Activated CD8-positive, alpha-beta memory T cell treated with anti-CD3 and anti-CD28 coated beads, Interleukin-2, amount 50 U/mL, for 24 hours (primary cell): ENCODE results near the gene ZNF710.

ENCODE experiments used
- DNase-seq: peaks from one replicate; pipeline ENCODE4 v3.0.0-alpha.2; 2020; ENCODE audit errors: extremely low read depth

Gene ZNF710

DNA sequence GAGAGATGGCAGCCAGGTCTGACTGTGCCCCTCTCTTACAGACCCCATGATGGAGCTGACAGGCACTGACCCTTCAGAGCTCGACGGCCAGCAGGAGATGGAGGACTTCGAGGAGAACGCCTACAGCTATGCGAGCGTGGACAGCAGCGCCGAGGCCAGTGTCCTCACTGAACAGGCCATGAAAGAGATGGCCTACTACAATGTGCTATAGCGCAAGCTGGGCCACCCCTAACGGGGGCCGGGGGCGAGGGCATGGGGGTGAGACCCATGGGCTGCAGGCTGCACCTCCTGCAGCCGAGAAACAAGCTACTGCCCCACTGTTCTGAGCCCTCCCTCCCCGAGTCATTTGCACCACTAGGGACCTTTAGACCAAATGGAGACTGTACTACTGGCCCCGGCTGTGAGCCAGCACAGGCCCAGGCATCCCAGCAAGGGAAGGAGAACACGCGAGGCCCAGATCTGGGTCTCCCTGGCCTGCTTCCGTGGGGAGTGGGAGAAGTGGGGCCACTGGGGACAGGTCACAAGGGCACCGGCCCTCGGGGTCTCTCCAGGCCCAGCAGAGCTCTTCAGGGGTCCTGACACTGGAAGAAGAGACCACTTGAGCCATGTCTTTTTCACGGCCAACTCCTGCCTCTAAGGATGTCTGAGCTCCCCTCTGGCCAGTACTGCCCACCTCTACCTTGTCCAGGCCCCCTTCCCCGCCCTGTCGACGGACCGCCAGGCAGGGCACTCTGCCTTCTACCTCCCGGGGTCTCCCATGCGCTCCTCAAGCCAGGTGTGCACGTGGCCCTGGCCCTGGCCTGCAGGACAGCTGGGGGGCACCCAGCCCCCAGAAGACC lies 78.7 kb downstream of the ZNF710 start:
- no peak for DNase-seq

DNA sequence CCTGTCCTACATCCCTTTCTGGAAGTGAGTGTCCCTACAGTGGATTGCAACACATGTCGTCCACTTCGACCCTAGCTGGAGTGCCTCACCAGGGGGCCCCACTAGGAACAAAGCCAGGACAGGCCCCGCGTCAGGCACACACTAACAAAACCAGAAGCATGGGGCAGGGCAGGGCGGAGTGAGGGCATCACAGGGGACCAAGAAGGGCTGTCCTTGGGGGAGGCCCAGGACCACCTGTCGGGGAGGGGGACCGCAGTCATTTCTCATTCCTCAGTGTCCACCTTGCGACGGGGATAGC lies 79.3 kb downstream of the ZNF710 start:
- no peak for DNase-seq

DNA sequence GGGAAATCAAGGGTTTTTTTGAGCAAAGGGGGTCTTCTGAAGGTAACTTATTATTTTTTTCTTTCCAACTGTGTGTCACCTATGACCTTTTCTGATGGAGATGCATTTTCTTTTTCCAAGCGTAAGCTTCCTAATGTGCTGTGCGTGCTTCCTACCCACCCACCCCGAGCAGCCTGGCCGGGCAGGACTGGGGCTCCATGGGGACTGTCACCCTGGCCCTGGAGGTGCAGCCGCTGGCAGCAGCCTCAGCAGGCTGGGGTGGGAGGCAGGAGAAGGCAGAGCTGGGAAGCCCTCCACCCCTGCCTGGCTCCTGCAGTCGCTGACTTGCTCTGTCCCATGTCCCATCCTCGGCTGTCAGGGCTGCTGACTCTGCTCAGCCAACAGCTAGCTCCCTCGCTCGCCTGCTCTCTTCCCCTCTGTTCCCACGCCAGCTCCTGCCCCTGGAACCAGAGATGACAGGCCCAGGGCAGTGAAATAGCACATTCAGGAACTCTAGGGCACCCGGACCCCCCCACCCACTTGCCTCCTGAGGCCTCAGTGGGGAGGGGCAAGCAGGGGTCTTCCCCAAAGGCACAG lies 79.8 kb downstream of the ZNF710 start:
- no peak for DNase-seq

DNA sequence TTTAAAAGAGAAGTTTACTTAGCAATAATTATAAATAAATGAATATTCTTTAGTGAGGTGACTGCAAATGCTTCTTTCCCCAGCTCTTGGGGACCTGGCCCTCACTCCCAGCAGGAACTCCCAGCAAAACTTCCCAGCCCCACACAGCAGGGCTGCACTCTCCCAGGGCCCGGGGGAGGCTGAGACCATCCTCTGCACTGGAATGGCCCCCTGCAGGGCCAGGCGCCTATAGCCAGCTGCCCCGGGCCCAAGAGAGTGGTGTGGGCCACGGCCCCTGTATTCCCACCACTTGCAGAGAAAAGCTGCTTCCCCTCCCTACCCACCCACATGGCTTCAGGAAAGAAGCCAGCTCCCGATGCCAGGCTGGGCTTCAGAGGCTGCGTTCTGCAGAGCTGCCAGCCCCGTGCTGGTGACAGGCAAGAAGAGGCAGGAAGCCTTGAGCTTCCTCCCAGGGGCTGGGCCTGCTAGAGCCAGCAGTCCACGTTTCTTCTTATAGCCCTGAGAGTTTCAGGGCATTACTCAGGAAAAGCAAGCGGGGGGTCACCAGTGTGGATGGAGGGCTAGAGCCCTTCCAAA lies 81.1 kb downstream of the ZNF710 start:
- DNase-seq = no peak

GRCh38 chr15:90083419-90083818 lies 82.3 kb downstream of the ZNF710 start:
- no peak for DNase-seq

DNA sequence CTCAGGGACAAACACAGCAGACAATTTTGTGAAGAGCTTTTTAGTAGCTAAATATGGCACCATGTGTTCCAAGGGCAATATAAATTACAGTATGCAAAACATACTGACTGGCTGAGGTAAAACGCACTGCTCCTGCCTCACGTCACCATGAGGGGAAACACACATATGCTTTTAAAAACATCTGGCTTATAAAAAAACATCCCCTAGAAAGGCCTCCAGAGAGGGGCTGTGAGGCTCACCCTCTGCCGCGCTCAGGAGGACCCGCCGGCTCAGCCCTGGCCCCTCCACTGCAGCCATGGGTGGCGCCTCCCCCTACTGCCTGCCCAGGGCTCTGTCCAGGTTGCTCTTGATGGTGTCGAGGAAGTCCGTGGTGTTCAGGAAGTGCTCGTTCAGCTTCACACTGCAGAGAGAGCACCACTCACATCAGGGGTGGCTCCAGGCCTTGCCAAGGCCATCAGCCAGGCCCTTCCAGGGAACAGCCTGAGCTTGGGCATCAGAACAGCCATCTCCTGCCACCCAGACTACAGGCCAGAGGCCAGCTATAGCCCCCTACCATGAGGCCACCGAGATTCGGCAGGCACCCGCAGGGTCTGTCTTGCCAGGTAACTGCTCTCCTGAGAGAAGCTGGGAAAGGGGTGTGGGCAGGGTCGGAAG lies 83.0 kb downstream of the ZNF710 start:
- DNase-seq = no peak

GRCh38 chr15:90084876-90085423 lies 83.8 kb downstream of the ZNF710 start:
- DNase-seq = no peak

GRCh38 chr15:90085565-90085964 lies 84.4 kb downstream of the ZNF710 start:
- DNase-seq = no peak

DNA sequence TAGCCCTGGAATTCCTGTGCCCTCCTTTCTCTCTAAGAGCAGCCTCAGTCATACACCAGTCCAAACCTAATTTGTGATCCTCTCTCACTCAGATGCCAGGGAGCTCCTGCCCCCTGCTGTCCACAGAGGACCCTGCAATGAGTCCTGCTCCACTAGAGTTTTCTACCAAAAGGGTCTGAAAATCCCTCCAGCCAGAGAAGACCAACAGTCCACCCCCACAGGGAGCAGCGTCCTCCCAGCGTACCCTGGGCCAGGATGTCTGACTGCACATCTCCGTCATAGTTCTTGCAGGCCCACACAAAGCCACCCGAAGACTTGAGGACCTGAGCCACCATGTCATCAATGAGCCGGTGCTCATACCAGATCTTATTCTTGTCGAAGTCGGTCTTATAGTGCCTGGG lies 85.7 kb downstream of the ZNF710 start:
- DNase-seq = peak; percentile 20

- no peak for DNase-seq
These were observed 86.5 kb downstream of the ZNF710 start for GRCh38 chr15:90087454-90088154.

DNA sequence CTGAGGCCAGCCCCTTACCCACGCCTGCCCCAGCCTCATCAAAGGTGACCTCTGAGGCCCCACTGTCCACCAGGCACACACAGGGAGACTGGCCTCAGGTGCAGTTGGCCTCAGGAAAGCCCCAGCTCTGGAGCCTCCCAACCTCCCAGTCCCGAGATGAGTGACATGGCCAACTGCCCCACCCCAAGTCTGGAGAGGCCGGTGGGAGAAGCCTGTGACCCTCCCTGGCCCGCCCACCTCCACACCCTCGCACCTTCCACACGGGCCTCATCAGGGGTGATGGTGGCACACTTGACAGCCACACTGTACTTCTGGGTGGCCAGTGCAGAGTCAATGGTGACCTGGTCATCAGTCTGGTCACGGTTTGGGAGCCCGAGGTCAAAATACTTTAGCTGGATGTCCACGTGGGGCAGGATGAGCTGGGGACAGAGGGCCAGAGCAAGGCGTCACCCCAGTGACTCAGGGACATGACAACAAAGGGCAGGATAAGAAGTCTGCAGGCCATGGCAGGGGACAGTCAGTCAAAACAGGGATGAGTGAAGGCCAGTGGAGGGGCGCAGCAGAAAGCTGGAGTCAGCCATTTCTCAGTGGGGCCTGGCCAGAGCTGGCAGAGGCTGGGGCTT lies 89.2 kb downstream of the ZNF710 start:
- no peak for DNase-seq

DNA sequence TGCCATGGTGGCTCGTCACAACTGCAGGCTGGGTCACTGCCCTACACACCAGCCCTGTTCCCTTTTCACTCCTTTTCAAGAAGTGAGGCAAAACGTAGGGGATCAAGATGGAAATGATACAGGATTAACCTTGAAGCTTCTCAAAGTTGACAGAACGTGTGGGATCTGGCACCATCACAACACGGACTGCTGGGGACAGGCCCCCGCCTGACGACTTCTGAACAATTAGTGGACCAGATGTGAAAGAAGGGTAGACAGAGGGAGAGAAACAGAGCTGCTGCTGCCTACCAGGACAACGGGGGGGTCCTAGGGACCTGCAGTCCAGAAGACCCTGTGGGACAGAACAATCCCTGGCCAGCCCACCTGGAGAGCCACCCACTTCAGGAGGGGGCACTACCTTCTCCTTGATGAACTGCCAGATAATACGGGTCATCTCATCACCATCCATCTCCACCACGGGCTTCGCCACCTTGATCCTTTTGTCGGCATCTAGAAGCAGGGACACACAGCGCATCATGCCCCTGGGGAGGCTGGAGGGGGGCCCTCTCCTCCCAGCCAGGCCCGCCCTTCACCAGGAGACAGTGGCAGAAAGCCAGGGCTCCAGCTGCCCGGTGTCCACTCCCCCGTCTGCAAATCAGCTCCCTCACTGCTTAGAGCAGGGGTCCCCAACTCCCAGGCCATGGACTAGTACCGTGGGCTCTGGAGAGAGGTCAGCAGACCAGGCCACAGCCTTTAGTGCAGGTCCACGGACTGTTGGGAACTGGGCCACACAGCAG lies 90.2 kb downstream of the ZNF710 start:
- DNase-seq = no peak

DNA sequence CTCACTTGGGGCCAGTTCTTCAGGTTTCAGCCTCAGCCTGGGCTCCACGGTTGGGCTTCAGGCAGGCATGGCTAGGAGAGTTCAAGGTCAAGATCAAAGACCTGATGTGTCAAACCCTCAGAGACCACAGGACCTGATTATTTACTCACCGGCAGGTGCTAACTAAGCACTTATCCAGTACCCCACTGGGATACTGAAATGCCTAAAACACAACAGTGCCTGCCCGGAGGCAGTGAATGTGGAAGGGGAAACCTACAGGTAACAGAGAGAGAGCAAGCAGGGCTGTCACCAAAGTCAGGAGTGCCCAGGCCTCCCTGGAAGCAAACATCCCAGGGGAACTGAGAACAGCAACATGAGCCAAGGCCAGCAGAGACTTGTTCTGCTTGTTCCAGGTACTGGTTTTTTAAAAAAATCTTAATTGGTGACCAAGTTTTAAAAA lies 94.4 kb downstream of the ZNF710 start:
- no peak for DNase-seq

- peak; percentile 37 for DNase-seq
These were observed 96.4 kb downstream of the ZNF710 start for GRCh38 chr15:90097475-90097874.

DNA sequence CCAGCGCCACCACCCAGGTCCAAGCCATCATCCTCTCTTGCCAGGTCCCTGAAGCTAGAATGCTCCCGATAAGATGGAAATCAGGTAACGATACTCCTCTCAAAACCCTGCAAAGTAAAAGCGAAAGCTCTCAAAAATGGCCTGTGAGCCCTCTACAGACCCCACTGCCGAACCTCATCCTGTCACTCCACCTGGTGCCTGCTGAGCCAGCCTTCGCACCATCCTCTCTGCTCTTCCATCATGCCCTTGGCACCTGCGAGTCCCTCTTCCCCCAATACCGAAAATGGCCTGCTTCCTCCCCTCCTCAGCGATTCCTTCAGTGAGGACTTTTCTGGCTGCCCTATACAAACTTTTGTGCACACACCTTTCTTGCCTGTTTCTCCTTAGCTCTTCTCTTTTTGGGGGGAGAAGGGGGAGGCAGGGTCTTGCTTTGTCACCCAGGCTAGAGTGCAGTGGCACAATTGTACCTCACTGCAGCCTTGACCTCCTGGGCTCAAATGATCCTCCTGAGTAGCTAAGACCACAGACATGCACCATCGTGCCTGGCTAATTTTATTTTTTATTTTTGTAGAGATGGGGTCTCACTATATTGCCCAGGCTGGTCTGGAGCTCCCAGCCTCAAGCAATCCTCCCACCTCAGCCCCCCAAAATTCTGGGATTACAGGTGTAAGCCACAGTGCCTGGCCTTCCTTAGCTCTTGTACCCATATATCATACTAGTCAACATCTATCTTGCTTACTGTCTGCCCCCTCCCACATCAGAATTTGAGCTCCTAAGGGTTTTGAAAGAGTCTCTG lies 98.1 kb downstream of the ZNF710 start:
- no peak for DNase-seq

DNA sequence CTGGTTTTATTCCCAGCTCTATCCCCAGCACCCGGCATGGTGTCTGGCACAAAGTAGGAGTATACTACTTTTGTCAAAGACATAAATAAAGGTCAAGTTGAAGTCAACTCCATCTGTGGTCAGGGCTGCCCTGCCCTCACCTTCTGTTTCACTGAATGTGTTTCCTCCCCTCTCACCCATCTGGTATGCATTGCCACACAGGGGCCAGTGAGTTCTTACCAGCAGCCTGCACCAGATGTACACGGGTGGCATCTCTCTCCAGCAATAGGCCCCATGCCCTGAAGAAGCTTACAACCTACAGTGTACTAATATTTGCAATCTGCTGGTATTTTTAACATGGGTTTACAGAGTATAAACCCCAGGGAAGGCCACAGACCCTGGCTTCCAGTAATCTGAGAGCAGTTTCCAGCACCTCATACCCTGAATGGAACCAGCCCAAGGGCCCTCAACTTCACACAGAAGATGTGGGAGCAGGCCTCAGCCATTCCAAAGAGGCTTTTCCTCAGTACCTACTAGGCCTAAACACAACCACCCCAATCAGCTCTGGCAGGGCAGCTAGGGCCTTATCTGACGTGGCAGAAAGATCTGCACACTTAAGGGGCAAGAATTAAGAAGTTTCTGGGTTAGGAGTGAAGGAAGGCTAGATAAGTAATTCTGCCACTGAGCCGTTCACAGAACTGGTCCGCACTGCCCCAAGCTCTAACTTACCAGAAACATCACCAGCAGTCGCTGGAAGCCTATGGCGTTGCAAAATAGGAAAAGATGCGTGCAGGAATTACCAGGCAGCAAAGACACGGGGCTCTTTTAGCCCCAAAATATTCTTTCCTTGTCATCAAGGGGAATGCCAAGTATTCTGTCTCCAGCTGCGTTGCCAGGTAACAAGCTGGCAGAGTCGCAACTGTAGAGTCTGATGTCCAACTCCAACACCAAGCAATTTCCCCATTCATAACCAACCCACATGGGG lies 99.0 kb downstream of the ZNF710 start:
- DNase-seq = no peak

- DNase-seq = no peak
These were observed 100.2 kb downstream of the ZNF710 start for GRCh38 chr15:90101130-90101968.
